A549 treated with GW870086 at 1 μM for 4 hours (cell line): ENCODE measurements around the gene HDX. TPM values are rescaled to one million over a fixed set of nuclear protein-coding genes. Genes with fewer than 3 reads are reported as not detected.

Experiments used
- total RNA-seq: library from RNA; stranded (reverse); fragments of 200-300 nt; extraction: Qiagen RNA extraction; gene quantifications from 5 replicates; pipeline ENCODE4 v1.2.3, GENCODE V29; 2022; ENCODE audit warnings: low read depth

Gene HDX
- 1.6 to 3.0 TPM (median 2.1 TPM) in 5 replicates for total RNA-seq

GRCh38 chrX:84501798-84502628 lies at the start of gene HDX:
Gene HDX (minus strand): TSS chrX:84502453. CDS start chrX:84475397, 27,056 bp downstream.

